Dedifferentiated amniotic fluid mesenchymal stem cell (primary cell): Measurements from ENCODE around the gene FGD3.

Source experiments
- DNase-seq: peaks from one replicate; pipeline ENCODE4 v3.0.0-alpha.2; 2016; ENCODE audit errors: extremely low spot score

Gene FGD3

DNA sequence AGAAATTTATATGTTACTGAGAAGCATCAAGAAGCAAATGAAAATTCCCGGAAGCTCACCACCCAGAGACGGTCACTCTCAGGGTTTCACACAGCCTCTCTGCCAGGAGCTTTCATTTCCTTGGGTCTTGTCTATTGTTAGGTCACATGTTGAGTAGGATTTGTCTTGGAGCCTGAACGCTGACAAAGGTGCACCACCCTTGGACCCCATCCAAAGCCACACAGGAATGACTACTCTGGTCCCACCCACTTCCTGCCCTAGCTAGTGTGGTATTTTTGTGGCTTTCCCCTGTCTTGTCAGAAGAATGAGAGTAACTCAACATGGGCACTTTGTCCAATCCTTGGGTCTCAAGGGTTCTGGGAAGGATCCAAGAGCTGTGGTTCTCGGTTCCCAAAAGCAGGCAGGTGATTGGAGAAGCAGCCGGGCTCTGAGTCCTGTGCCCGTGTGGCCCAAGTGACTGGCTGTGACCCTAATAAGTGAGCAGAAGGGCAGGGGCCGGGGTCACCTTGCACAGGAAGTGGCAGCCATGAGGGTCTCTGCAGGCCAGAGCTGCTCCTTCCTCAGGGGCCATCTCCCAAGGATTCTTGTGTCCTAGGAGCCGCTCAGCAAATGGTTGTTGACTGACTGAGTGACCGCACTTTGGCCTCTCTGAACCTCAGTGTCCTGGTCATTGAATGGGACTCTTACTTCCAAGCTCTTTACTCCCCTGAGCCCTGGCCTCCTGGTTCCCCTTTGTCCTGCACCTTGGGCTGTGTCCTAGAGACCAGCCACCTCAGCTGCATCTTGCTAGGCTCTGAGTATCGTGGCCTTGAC is 6.9 kb downstream of the FGD3 start:
- DNase-seq: no peak

DNA sequence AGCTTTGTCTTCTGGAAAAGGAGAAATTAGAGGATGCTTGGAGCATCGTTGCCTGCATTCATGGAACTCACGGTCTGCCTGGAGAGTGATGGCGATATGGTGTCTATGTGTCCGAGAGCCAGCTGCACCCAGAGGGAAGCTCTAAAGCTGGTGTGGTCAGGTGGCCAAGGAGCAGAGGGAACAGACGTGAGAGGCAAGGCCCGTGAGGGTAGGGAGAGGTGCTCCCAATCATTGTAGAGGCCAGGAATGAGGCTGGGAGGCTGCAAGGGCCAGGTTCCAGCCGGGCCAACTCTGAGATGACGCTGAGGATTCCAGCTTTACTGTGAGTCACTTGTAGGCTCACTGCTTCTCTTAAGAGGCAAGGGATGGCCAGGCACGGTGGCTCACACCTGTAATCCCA is 7.6 kb downstream of the FGD3 start:
- DNase-seq: no peak

DNA sequence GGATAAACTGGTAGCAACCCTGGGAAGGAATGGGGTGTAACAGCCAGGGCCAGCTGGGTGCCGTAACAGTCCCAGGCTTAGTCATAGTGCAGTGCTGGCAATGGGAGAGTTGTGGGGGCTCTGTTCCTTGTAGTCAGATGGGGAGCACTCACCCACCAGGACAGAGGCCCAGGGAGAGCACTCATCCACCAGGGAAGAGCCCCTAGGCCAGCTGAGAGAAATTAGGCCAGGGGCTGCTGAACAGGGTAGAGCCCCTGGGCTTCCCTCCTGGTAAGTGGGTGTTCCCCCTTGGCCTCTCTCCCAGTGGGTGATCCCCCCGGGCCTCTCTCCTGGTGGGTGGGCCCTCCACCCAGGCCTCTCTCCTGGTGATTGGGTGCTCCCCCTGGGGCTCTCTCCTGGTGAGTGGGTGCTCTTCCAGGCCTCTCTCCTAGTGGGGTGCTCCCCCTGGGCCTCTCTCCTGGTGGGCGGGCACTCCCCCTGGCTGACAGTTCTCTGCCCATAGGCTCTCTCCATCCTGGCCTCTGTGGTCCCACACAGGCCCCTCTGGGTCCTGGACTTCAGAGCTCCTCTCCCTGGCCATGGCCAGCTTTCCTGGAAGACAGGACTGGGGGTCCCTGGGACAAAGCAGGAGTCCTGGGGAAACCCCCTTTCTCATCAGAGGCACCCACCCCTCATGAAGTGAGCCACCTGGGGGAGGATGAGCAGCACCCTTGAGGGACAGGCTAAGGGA is 13.4 kb downstream of the FGD3 start:
- DNase-seq: no peak

DNA sequence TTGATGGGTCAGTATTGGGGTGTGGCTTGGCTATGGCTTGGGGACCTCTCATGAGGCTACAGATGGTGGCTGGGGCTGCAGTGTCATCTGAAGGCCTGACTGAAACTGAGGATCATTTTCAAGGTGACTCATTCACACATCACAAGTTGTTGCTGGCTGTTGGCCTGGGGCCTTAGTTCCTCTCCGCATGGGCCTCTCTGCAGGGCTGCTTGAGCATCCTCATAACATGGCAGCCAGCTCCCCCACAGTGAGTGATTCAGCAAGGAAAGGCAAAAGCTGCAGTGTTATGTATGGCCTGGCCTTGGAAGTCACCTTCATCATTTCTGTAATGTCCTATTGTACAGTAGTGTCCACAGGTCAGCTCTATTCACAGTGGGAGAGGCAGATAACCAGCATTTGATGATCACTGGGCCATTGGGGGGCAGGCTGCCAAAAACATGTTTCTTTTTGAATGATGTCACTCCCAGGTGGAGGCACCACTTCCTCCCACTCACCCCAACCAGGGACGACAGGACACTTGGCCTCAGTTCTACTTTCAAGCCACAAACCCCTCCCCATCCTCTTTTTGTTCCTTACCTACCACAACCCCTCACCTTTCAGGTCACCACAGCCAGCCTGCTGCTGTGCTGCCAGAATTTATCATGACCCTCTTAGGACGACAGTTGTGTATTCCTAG is 14.4 kb downstream of the FGD3 start:
- no peak for DNase-seq

DNA sequence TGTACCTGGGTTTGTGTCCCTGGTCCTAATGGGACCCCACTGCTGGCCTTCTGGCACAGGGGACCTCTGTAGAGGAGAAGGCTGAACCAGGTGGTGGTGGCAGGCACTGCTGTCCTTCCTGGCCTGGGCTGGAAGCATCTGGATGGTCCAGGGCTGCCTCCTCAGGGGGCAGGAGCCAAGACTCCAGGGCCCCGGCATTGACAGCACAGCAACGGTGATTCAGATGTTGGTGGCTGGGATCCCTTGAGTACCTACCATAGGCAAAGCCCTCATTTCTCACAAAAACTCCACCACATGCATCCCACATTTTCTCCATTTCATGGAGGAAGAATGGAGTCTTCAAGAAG is 15.0 kb downstream of the FGD3 start:
- no peak for DNase-seq

DNA sequence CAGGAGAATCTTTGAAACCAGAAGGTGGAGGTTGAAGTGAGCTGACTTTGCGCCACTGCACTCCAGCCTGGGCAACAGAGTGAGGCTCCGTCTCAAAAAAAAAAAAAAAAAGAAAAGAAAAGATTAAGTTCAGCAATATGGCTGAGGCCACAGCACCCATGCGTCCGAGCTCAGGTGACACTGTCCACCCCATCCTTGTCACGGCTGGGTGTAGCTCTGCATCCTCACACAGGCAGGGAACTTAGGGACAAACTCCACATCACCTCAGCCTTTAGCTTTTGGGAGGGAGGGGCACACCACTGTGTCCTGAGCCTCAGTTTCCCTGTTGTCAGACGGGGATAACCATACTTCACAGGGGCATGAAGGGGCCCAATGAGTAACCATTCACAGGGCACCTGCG is 15.5 kb downstream of the FGD3 start:
- DNase-seq: no peak

DNA sequence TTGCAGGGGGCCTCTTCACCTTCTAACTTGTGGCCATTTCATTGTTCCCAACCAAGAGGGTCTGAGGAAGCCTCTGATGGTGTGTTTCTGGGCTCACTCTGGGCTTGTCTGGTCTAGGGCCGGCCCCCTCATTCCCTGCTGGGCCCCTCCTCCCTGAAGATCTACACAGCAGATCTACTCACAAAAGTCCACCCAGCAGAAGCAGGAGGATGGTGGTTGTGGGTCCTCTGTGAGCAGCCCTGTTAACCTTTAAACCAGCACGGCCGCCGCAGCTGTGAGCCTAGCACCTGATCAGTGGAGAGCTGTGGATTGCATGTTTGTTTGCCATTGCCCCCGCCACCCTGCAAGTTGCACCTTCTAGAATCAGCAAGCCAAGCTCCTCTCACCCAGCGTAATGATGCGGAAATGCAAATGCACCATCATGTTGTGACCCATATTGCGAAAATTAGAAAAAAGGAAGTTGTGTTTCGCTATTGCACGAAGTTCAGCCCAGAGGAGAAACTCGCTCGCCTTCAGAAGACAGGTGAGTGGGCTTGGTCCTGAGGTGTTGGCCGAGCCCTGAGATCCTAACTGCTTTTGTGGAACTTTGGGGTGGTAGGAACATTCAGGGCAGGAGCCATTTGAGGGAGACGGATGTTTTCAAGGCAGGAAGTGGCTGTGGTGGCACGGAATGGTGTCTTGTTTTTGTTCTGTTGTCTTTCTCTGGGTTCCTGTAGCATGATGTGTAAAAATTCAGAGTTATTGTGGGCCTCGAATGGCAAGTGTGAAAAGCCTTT is 16.7 kb downstream of the FGD3 start:
- no peak for DNase-seq

DNA sequence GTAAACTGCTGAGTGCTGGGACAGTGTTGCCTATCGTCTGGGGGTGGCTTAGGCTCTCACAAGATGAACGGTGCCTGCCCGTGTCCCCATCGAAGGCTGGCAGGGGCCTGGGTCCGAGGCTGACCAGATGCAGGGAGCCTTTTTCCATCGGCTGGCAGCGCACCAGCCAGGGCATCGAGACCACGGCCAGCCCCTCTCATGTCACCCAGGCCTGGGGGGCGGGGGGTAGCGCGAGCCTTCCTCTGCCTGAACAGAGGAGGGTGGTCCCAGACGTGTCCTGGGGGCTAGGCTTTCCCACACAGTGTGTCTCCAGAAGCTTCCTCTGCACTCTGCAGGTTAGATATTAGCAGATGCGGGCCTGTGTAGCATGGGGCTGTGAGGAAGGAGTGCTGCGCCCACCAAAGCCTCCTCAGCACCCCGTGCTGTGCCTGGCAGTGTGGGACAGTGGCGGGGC is 17.3 kb downstream of the FGD3 start:
- no peak for DNase-seq

DNA sequence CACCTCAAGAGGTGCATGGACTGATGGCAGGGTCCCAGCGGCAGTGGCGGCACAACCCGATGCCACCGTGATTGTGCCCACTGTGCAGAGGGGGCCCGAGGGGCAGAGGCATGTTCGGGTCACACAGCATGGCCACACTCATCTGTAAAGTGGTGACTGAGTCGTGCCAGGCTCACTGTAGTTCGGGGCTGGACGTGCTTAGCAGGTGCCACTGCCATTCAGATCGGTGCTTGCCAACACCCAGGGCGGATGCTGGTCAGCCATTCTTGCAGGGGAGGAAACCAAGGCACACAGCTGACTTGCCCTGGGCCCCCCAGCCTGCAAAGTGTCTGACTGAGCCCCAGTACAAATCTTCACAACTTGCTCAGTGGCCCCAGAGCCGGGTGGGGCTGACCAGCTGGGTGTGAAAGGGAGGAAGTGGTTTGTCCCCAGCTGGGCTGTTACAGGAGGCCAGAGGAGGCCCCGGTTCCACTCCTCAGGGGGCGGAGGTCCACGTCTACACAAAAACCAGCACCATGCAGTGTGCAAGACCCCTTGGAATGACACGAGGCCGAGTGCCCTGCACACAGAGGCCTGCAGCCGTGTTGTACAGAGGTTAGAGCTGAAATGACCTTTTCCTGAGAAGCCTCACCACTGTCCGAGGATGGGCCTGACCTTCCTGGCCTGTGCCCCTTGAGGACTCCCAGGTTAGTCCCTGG is 17.9 kb downstream of the FGD3 start:
- DNase-seq: no peak

DNA sequence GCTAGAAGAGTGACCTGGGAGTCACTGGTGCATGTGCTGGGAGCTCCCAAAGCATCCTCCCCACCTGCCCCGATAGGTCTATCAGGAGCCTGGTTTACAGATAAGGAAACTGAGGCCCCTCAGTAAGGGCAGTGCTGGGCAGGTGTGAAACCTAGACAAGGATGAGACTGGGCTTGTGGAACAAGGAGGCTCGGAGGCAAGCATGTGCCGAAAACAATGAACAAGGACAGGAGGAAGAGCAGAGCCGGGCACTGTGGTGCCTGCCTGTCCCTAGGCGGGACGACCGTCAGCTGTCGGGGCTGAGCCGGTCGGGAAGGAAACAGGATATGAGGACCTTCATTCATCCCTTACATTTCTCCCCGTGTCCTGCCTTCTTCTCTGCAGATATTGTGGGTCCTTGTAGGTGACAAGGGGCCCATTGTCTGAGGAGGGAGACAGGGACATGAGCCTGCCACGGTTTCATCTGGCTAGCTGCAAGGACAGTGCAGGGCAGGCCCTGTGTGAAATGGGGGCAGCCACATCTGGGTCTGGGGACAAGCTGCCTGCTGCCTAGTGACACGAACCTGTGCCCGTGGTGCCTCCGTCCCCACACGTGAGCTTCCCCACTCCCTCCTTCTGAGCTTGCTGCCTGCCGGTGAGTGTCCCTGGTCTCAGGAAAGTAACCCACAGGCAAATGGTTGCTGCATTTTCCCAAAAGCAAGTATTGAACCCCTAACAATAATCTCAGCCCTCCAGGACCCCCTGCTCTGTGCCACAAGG is 18.6 kb downstream of the FGD3 start:
- no peak for DNase-seq

DNA sequence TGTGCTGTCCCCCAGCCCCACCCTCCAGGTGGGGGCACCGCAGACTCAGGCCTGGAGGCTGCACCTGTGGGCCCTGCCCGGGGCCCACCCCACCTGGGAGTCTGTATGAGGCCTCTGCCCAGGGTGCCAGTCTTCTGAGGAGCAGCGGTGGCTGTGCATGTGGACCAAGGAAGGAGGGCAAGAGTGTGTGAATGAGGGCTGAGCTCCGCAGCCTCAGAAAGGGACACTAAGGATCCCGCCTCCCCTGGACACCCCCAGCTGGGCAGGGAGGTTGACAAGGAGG is 19.1 kb downstream of the FGD3 start:
- DNase-seq: no peak

DNA sequence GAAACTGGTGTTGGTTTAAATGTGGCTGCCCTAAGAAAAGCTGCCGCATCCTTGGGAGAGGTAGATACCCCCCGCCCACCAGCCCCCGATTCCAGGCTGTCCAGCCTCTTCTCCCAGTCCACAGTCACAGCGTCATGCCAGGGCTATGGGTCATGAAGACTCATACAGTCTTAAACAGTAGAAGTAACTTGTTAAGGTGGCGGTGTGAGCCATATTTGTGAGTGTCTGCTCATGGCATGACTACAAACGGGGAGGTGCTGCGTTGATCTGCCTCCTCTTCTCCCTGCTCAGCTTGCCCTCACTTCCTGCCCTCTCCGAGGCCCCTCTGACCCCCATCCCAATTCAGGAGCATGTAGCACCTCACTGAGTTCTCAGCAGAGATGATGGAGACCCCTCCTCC is 20.8 kb downstream of the FGD3 start:
- no peak for DNase-seq

DNA sequence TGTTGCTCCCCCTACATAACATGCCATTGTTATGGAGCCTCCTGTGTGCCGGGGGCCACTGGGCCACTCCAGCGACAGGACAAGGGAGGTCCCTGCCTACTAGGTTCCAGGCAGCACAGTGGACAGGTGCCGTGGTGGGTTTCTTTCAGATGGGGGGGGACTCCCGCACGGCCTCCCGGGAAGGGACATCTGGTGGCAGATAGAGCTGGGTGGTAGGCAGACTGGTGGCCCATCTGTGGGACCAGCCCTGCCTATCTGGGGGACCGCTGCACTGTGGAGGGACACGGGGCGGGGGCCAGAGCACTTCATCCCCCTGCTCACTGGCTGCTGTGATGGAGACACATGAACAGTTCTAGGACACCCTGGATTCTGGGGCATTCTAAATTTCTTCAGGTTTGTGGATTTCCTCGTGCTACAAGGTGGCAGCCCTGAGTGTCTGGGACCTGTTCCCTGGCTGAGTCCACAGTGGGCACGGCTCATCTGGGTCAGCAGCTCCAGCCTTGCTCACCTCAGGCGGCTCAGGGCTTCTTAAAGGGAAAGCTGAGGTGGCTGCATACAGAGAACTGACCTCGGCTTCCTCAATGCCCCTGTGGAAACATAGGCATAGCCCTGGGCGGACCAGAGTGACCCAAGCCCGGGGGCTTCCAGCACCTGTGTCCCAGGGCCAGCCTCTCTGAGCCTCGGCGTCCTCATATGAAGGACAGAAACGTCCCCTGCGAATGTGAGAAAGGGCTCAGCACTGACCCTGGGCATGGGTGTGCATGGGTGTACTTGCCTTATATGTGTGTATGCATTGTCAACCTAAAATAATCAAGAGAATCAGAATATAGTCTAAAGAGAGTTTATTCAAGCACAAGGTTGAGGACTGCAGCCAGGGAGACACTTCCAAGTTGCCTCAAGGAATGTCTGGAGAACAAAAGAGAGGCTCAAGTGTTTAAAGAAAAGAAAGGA is 22.5 kb downstream of the FGD3 start:
- DNase-seq: no peak

DNA sequence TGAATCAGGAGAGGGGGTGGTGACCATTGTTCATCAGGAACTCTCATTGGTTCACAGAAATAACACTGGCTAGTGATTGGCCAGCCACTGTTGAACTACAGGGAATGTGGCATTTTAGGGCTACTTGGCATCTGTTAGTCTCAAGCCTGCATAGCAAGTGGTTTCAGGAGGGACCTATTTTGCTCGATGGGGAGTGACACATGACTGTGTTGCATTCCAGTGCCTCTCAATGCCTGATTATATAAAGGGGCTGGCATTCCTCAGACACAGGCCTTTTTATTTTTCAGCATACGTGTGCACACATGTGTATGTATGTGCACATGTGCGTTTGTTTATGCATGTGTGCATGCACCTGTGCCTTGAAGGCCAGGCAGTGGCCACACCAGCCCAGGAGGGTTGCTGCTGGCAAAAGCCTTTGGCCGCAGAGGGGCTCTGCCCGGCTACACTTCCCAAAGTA is 23.2 kb downstream of the FGD3 start:
- DNase-seq: peak; percentile 15

DNA sequence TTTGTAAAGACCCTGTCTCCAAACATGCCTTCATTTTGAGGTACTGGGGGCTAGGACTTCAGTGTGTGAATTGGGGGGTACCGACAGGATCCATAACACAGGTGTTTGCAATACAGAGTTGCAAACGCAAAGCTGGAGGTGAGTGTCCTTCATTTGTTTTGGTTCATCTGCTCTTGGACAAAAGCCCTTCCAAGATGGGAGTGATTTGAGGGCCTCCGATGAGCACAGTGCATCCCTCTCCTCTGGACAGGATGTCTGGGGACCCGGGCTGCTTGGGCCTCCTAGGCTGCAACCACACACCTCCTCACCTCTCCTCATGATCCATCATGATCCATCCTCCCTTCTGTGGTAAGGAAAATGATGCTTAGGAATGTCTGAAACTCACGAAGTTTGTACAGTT is 23.8 kb downstream of the FGD3 start:
- DNase-seq: no peak

DNA sequence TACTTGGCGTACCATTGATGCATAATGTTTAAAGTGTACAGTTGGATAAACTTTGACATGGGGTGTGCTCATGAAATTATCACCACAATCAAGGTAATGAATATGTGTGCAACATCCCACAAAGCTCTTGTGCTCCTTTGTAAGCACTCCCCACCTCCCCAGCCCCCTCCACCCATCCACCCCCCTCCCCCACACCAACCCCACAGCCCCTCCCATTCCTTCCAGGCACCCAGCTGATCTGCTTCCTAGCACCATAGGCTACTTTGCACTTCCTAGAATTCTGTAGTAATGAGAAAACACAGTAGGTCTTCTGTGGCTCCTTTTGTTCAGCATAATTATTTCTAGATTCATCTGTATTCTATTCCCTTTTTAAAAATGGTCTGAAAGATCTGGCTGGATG is 24.5 kb downstream of the FGD3 start:
- DNase-seq: no peak

DNA sequence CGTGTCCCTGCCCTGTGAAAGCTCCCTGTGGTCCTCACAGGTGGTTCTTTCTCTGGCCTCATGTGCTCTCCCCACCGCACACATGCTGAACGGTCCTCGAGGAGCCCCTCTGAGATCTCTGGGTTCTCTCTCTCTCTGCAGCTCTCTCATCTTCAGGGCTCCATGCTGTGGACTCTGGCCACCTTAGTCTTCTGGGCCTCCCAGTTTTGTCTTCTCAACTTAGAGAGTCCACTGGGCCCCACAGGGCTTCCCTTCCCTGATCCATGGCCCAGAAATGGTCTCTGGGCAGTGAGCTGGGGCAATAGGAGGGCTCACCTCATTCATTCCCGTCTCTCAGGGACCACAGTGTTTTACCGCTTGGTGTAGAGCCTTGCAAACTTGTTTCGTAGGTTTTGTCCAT is 26.4 kb downstream of the FGD3 start:
- DNase-seq: no peak

DNA sequence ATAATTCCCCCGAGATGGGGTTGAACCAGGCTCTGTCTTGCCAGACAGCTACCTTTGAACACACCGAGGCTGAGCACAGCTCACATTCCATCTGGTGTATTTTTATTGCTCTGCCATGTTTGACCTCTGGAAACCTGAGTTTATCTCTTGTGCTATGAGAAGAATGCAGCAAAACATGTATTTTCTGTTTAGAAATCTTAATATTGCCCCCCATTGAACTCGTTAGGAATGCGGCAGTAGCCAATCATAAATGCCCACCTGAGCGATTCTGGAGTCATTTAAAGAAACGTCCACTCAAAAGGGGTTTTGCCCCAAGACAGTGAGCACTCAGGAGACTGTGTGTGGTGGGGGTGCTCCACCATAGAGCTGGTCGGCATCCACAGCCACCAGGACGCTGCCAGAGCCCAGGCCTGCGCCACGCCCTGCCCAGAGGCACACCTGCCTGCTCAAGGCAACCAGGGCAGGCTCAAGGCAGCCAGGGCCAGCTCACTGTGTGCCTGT is 26.9 kb downstream of the FGD3 start:
- DNase-seq: no peak
